SK-N-SH treated with all-trans-retinoic acid at 6 μM for 48 hours (cell line): Measurements from ENCODE around the gene AP3S1.

ENCODE experiments used
- ATAC-seq: fragments of 200-7000 bp; cut with Tn5 transposase; 3 replicates; pipeline ENCODE4 v1.9.1; 2020; ENCODE audit warnings: mild to moderate bottlenecking, moderate library complexity
- ARNTL ChIP-seq: fragments of 450-650 bp; formaldehyde crosslinking; IDR thresholded peaks from 2 replicates; pipeline ENCODE4 v1.5.0; 2020; ENCODE audit warnings: low read depth, mild to moderate bottlenecking, moderate library complexity, borderline replicate concordance
- BACH2 ChIP-seq: fragments of 250-450 bp; sonication (Bioruptor Pico); IDR thresholded peaks from 2 replicates; pipeline ENCODE4 v1.9.0; 2021; ENCODE audit warnings: mild to moderate bottlenecking, borderline replicate concordance
- CSDC2 ChIP-seq: fragments of 250-450 bp; sonication (Bioruptor Pico); IDR thresholded peaks from 2 replicates; pipeline ENCODE4 v1.5.0; 2020; ENCODE audit warnings: mild to moderate bottlenecking, moderate library complexity
- CSRNP3 ChIP-seq: fragments of 250-450 bp; sonication (Bioruptor Pico); IDR thresholded peaks from 2 replicates; pipeline ENCODE4 v1.5.1; 2021; ENCODE audit warnings: mild to moderate bottlenecking, moderate library complexity
- GLIS3 ChIP-seq: fragments of 250-450 bp; sonication (Bioruptor Pico); IDR thresholded peaks from 2 replicates; pipeline ENCODE4 v1.5.0; 2020; ENCODE audit warnings: mild to moderate bottlenecking, moderate library complexity
- ISL1 ChIP-seq: fragments of 250-450 bp; sonication (Bioruptor Pico); IDR thresholded peaks from 2 replicates; pipeline ENCODE4 v2.1.2; 2022; ENCODE audit warnings: mild to moderate bottlenecking, moderate library complexity
- POU6F1 ChIP-seq: fragments of 250-450 bp; sonication (Bioruptor Pico); IDR thresholded peaks from 2 replicates; pipeline ENCODE4 v1.8.0; 2021; ENCODE audit warnings: low read depth, mild to moderate bottlenecking, moderate library complexity, borderline replicate concordance
- RARB ChIP-seq: fragments of 250-450 bp; sonication (Bioruptor Pico); IDR thresholded peaks from 2 replicates; pipeline ENCODE4 v1.8.0; 2021; ENCODE audit warnings: mild to moderate bottlenecking, moderate library complexity
- TCF4 ChIP-seq: fragments of 250-450 bp; sonication (Bioruptor Pico); IDR thresholded peaks from 2 replicates; pipeline ENCODE4 v1.8.0; 2021; ENCODE audit warnings: mild to moderate bottlenecking, moderate library complexity, borderline replicate concordance
- TOX ChIP-seq: fragments of 250-450 bp; sonication (Bioruptor Pico); IDR thresholded peaks from 2 replicates; pipeline ENCODE4 v1.8.0; 2021; ENCODE audit warnings: mild to moderate bottlenecking, moderate library complexity, borderline replicate concordance
- ZC3H10 ChIP-seq: fragments of 250-450 bp; sonication (Bioruptor Pico); IDR thresholded peaks from 2 replicates; pipeline ENCODE4 v1.5.1; 2021; ENCODE audit warnings: mild to moderate bottlenecking, moderate library complexity
- ZFP30 ChIP-seq: fragments of 450-650 bp; formaldehyde crosslinking; IDR thresholded peaks from 2 replicates; pipeline ENCODE4 v1.5.0; 2022; ENCODE audit warnings: mild to moderate bottlenecking, moderate library complexity
- ZNF565 ChIP-seq: fragments of 450-650 bp; formaldehyde crosslinking; conservative IDR thresholded peaks from 2 replicates; pipeline ENCODE4 v1.5.0; 2020; ENCODE audit warnings: low read depth, mild to moderate bottlenecking, moderate library complexity
- ZNF70 ChIP-seq: fragments of 450-650 bp; formaldehyde crosslinking; IDR thresholded peaks from 2 replicates; pipeline ENCODE4 v1.5.0; 2020; ENCODE audit warnings: mild to moderate bottlenecking, moderate library complexity
- ZNF8 ChIP-seq: fragments of 450-650 bp; formaldehyde crosslinking; IDR thresholded peaks from 2 replicates; pipeline ENCODE4 v1.5.0; 2020; ENCODE audit warnings: mild to moderate bottlenecking, moderate library complexity
- TF ChIP-seq, protein P1 (sequence below): fragments of 250-450 bp; sonication (Bioruptor Pico); IDR thresholded peaks from 2 replicates; pipeline ENCODE4 v1.5.1; 2020; ENCODE audit warnings: low read depth, mild to moderate bottlenecking, moderate library complexity
- TF ChIP-seq, protein P2 (sequence below): fragments of 250-450 bp; sonication (Bioruptor Pico); IDR thresholded peaks from 2 replicates; pipeline ENCODE4 v1.5.0; 2020; ENCODE audit warnings: mild to moderate bottlenecking, moderate library complexity

Gene AP3S1

GRCh38 chr5:115934388-115934974, 92.7 kb downstream of the AP3S1 start:
- ATAC-seq = no peak

GRCh38 chr5:115936031-115936430, 94.3 kb downstream of the AP3S1 start:
- TF ChIP-seq BACH2 (CRISPR knock-in tag) = no peak
- no peak for TF ChIP-seq RARB (CRISPR knock-in tag)
- TF ChIP-seq, protein P1, sequence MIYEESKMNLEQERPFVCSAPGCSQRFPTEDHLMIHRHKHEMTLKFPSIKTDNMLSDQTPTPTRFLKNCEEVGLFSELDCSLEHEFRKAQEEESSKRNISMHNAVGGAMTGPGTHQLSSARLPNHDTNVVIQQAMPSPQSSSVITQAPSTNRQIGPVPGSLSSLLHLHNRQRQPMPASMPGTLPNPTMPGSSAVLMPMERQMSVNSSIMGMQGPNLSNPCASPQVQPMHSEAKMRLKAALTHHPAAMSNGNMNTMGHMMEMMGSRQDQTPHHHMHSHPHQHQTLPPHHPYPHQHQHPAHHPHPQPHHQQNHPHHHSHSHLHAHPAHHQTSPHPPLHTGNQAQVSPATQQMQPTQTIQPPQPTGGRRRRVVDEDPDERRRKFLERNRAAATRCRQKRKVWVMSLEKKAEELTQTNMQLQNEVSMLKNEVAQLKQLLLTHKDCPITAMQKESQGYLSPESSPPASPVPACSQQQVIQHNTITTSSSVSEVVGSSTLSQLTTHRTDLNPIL (CRISPR knock-in tag) = no peak
- no peak for TF ChIP-seq TOX
- no peak for TF ChIP-seq TCF4 (CRISPR knock-in tag)
- TF ChIP-seq ARNTL = no peak
- TF ChIP-seq POU6F1 (CRISPR knock-in tag) = no peak
- TF ChIP-seq GLIS3 (CRISPR knock-in tag) = no peak
- no peak for TF ChIP-seq ZNF8
- TF ChIP-seq ZNF565 (CRISPR knock-in tag) = no peak
- TF ChIP-seq ZC3H10 = no peak
- no peak for TF ChIP-seq CSDC2
- no peak for TF ChIP-seq CSRNP3 (CRISPR knock-in tag)
- ATAC-seq = no peak

More at GRCh38 chr5:115934388-115934974, 92.7 kb downstream of the AP3S1 start:
- TF ChIP-seq ISL1 (CRISPR knock-in tag) = no peak
- no peak for TF ChIP-seq ZC3H10
- no peak for TF ChIP-seq CSRNP3 (CRISPR knock-in tag)
- TF ChIP-seq, all 23 proteins: peak for 0

DNA sequence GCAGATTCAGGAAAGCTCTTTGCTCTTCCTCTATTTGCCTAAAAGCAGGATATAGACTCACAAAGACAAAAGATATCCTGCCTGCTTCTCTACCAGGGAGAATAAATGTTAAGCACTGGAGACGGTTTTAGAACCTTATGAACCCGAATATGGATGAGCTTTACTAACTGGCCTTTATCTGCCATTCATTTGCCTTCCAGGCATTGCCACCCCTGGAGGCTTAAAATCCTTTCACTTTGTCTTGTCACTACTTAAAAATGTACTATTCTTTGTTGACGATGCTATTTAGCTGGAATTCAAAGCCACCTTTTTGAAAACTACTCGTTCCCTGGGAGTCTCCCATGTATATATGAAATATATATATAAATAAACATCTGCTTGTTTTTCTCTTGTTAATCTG, 97.3 kb downstream of the AP3S1 start:
- TF ChIP-seq ZFP30 (CRISPR knock-in tag) = no peak
- TF ChIP-seq CSRNP3 (CRISPR knock-in tag) = no peak
- TF ChIP-seq ZNF565 (CRISPR knock-in tag) = no peak
- no peak for TF ChIP-seq ZNF8
- TF ChIP-seq POU6F1 (CRISPR knock-in tag) = no peak
- TF ChIP-seq, protein P1 (CRISPR knock-in tag) = no peak
- no peak for TF ChIP-seq ZNF70
- no peak for TF ChIP-seq TCF4 (CRISPR knock-in tag)
- TF ChIP-seq, protein P2, sequence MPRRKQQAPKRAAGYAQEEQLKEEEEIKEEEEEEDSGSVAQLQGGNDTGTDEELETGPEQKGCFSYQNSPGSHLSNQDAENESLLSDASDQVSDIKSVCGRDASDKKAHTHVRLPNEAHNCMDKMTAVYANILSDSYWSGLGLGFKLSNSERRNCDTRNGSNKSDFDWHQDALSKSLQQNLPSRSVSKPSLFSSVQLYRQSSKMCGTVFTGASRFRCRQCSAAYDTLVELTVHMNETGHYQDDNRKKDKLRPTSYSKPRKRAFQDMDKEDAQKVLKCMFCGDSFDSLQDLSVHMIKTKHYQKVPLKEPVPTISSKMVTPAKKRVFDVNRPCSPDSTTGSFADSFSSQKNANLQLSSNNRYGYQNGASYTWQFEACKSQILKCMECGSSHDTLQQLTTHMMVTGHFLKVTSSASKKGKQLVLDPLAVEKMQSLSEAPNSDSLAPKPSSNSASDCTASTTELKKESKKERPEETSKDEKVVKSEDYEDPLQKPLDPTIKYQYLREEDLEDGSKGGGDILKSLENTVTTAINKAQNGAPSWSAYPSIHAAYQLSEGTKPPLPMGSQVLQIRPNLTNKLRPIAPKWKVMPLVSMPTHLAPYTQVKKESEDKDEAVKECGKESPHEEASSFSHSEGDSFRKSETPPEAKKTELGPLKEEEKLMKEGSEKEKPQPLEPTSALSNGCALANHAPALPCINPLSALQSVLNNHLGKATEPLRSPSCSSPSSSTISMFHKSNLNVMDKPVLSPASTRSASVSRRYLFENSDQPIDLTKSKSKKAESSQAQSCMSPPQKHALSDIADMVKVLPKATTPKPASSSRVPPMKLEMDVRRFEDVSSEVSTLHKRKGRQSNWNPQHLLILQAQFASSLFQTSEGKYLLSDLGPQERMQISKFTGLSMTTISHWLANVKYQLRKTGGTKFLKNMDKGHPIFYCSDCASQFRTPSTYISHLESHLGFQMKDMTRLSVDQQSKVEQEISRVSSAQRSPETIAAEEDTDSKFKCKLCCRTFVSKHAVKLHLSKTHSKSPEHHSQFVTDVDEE = no peak
- TF ChIP-seq RARB (CRISPR knock-in tag) = no peak
- TF ChIP-seq ZC3H10 = no peak
- no peak for TF ChIP-seq TOX
- TF ChIP-seq GLIS3 (CRISPR knock-in tag) = no peak
- no peak for ATAC-seq
